ENCODE results near the gene CHRNB2.

Gene CHRNB2

DNA sequence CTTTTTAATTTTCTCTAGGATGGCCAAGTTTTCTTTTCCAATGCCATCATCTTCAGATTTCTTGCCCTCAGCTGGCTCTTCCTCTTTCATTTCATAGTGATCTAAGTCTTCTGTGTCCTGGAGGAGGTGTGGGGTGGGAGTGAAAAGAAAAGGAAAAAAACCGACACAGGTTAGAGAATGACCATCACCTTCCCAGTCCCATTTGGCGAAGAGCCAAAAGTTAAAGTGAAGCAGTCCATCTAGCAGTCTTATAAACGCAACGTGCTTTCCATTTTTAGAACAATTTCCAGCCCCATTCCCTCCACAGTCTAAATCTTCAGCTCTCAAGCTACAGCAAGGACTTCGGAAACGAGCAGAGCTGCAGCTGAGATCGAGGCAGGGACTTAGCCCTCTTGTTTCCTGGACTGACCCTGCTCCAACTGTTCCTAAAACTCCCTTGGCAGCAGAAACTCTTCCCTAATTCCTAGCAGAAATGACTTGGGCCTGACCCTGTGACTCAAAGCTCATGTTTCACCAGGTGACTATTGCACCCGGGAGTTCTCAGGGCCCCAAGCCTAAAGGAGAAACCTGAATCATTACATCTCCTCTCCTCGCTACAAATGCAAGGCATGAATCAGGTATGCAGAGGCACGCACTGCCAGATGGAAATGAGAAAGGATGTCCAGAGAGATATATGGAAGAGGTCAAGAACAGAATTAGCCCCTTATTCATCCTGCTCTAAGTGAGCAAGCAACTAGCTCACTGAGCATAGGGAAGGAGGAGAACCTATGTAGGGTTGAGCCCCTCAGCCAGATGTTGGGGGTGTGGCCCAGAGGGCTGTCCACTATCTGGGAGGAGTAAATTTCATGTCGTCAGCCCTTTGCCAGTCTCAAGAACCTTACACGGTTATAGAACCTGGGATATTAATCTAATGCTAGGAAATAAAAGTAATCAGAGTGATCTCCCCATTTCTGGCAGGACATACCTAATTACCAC lies 14.2 kb upstream of the CHRNB2 start:
- DNase-seq = no peak

DNA sequence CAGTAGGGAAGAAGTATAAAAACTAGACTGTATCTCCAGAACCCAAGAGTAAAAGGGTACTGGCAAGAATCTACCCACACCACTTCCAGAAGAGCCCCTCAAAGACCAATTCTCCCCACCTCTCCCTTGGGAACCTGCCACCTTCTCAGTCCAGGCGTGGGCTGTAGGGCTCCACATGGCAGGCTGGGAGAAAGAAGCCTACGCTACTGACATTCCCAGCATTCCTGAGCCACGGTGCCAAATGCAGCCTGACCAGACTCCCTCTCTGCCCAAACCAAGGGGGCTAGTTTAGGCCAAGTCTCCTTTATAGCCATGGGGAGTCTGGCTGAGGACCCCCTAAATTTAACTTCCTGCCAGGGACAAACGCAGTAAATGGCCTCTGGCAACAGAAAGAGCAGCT lies 11.2 kb upstream of the CHRNB2 start:
- no peak for DNase-seq

GRCh38 chr1:154557248-154557938 lies 10.2 kb upstream of the CHRNB2 start:
- no peak for DNase-seq

- DNase-seq = peak; percentile 30
Observed at GRCh38 chr1:154557939-154558719, 9.4 kb upstream of the CHRNB2 start, which contains the start of gene UBE2Q1. Gene UBE2Q1 (minus strand): TSS chr1:154558662. CDS start chr1:154558553, 109 bp downstream.

GRCh38 chr1:154558720-154559465 lies 8.7 kb upstream of the CHRNB2 start:
- peak; percentile 99 for DNase-seq

GRCh38 chr1:154559466-154560044 lies 8.0 kb upstream of the CHRNB2 start:
- DNase-seq = peak; percentile 71

GRCh38 chr1:154565876-154566275 lies 1.7 kb upstream of the CHRNB2 start:
- DNase-seq = no peak

DNA sequence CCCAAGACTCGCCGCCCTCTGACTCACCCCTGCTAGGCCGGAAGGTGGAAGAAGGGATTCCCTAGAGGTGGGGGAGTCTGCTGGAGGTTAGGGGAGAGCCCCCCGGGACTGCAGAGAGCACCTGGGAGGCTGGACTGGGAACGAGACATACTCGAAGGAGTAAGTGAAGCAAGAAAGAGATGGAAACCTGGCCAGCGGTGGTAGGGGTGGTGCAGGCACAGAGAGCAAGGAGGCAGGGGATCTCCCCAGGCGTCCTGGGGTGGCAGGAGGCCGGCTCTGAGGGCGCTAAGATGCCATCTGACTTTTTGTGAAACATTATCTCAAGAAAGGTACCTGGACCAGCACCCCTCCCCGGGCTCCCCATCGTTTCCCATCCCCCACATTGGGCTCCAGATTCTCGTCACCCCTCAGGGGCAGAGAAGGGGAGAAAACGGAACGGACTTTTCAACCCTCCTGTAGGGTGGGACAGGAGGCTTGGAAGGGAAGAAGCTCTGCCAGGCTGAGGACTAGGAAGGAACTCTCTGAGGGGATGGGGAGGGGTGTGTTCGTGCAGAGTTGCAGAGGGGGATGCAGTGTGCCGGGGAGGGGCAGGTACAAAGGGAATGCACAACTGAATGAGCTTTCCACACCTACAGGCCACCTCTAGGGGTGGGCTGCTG lies 708 bp downstream of the CHRNB2 start:
- no peak for DNase-seq

- DNase-seq = no peak
Observed at GRCh38 chr1:154571244-154571963, 3.8 kb downstream of the CHRNB2 start.

- no peak for DNase-seq
Observed at GRCh38 chr1:154571964-154572288, 4.3 kb downstream of the CHRNB2 start.

DNA sequence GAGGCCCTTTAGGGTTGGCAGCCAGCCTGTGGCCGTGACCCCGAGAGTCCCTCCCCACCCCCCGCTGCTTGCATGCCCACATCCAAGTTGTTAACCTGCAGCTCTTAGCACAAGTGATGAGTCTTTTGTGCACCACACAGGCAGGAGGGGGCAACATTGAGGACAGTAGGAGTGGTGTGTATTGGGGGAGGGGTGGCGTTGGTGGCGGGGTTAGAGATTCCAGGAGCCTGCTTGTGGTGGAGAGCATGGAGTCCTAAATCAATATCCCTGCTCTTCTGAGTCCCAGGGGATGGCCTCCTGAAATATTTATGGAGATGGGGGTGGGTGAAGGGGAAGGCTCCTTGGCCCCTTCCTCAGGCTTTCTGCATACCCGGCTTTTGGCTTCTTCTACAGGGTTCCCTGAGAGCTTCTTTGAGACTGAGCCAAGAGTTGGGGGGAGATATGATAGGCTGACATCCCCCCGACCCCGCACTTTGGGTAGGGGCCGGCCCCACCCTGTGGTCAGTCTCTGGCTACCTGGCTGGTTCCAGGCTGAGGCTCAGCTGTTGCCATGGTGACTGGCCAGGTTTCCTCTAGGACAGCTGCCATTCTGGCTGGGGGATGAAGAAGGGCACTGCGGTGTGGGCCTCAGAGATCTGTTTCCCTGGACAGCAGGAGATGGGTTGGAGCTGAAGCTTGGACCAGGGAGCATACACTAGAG lies 5.0 kb downstream of the CHRNB2 start:
- DNase-seq = no peak

DNA sequence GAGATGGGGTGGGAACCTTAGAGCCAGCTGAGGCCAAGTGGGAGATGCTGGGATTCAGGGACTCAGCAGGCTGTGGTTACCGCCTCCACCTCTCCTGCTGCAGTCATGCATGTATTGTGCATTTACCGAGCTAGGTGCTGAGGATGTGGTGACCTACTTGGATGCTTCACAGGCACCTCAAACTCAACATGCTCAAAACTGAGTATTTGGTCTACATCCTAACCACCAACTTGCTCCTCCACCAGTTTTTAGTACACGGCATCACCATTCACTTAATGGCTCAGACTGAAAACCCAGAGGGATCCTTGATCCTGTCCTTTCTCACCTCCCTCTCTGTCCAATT lies 5.6 kb downstream of the CHRNB2 start:
- no peak for DNase-seq

DNA sequence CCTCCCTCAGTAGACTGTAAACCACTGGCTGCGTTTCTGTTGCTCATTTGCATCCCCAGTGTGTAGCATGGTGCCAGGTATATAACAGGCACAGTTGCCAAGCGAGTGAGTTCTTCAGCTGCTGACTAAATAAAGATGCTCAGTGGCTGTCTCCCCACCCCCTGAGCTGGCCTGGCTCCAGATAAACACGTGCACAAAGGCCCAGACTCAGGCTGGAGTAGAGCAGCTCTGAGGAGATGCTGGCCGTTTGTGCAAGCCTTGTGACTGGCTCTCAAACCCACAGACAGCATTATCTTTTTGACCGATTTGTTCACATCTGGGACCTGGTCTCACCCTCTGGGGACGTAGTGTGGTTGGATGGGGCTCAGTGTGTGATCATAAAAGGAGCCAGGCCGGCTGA lies 7.1 kb downstream of the CHRNB2 start:
- DNase-seq = no peak

GRCh38 chr1:154575147-154575927 lies 7.8 kb downstream of the CHRNB2 start:
- no peak for DNase-seq

GRCh38 chr1:154575951-154576566 lies 8.5 kb downstream of the CHRNB2 start:
- DNase-seq = no peak

DNA sequence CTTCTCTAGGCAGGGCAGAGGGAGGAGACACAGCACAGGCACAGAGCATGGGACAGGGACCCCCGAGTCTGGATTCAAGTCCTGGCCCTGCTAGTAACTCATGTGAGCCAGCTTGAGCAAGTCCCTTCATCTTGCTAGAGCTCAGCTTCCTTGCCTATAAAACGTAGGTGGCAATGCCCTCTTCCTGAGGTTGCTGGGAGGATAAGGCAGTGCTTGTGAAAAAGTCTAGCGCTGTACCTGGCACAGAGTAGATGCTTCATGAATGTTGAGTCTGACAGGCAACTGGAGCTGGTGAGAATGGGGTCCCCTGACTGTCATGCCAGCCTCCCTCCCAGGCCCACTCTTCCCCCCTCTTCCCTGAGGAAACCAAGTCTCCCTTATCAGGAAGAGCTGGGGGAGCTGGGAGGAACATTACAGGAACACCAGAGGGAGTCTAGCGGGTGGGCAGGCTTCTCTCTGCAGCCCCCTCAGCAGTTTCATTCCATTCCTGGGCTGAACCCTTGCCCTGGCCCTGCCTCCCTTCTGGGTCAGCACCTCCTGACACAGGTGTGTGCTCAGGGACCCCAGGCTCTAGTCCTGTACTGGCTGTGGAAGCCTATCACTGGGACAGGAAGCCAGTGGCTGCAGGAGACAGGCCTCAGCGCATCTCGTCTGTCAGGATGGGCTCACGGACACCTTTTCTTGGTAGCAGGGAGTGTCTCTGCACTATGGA lies 9.9 kb downstream of the CHRNB2 start:
- no peak for DNase-seq

DNA sequence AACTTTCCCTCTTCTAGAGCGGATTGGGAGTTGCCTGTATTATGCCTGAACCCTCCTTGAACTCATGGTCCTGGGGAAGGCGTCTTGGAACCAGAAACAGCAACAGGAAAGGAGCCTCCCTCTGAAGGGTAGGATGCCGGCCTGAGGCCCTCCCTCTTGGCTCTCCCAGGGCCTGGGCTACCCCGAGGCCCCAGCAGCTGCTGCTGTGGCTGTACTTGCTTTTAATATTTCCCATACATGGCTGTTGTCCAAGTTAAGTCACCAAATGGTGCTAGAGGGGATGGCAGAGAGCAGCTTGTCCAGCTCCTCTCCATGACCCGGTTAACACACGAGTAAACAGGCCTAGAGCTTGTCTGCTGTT lies 10.5 kb downstream of the CHRNB2 start:
- no peak for DNase-seq

- no peak for DNase-seq
Observed at GRCh38 chr1:154579374-154579773, 11.8 kb downstream of the CHRNB2 start.

- DNase-seq = no peak
Observed at GRCh38 chr1:154581766-154582165, 14.2 kb downstream of the CHRNB2 start.
